ENCODE measurements around the gene UGT8. TPM values are rescaled to one million over a fixed set of nuclear protein-coding genes. Genes with fewer than 3 reads are reported as not detected.

The UGT8 gene
- polyA plus RNA-seq, 1 donor from 2014 or later: 0.73 TPM

GRCh38 chr4:114593526-114593925 is 5.1 kb upstream of the UGT8 start:
- H2AFZ ChIP-seq (ENCODE audit: low read depth, low read length): no peak overlapping the region
- H3K27ac ChIP-seq (ENCODE audit: low read length): no peak overlapping the region
- H3K9ac ChIP-seq (ENCODE audit: low read length): no peak overlapping the region
- no peaks in the 10 kb centered on the region for H3K36me3 ChIP-seq (ENCODE audit: insufficient read depth, low read length)
- H3K27me3 ChIP-seq (ENCODE audit: insufficient read depth, low read depth, low read length): peaks cover 8% of the 10 kb centered on the region
- H4K20me1 ChIP-seq (ENCODE audit: insufficient read depth): no peaks in the 10 kb centered on the region
- H3K4me2 ChIP-seq (ENCODE audit: low read length): no peak overlapping the region
- no peaks in the 10 kb centered on the region for H3K79me2 ChIP-seq (replicated peaks; ENCODE audit: insufficient read depth, low read length)
- H3K9me3 ChIP-seq (ENCODE audit: low read length): no peaks in the 10 kb centered on the region
- no peaks in the 10 kb centered on the region for H3F3A ChIP-seq (ENCODE audit: insufficient read depth, low read length, poor library complexity, severe bottlenecking)
- H3K9me2 ChIP-seq (ENCODE audit: insufficient read depth, low read length): no peaks in the 10 kb centered on the region
- H3K4me3 ChIP-seq (ENCODE audit: low read length): no peak overlapping the region
- no peak for TF ChIP-seq RAD21 (conservative IDR thresholded peaks at IDR 0.05)
- no peak for TF ChIP-seq MXI1 (conservative IDR thresholded peaks at IDR 0.05; ENCODE audit: poor library complexity, severe bottlenecking)
- no peak for TF ChIP-seq EP300 (conservative IDR thresholded peaks at IDR 0.05; ENCODE audit: poor library complexity, severe bottlenecking)
- TF ChIP-seq, protein P1, sequence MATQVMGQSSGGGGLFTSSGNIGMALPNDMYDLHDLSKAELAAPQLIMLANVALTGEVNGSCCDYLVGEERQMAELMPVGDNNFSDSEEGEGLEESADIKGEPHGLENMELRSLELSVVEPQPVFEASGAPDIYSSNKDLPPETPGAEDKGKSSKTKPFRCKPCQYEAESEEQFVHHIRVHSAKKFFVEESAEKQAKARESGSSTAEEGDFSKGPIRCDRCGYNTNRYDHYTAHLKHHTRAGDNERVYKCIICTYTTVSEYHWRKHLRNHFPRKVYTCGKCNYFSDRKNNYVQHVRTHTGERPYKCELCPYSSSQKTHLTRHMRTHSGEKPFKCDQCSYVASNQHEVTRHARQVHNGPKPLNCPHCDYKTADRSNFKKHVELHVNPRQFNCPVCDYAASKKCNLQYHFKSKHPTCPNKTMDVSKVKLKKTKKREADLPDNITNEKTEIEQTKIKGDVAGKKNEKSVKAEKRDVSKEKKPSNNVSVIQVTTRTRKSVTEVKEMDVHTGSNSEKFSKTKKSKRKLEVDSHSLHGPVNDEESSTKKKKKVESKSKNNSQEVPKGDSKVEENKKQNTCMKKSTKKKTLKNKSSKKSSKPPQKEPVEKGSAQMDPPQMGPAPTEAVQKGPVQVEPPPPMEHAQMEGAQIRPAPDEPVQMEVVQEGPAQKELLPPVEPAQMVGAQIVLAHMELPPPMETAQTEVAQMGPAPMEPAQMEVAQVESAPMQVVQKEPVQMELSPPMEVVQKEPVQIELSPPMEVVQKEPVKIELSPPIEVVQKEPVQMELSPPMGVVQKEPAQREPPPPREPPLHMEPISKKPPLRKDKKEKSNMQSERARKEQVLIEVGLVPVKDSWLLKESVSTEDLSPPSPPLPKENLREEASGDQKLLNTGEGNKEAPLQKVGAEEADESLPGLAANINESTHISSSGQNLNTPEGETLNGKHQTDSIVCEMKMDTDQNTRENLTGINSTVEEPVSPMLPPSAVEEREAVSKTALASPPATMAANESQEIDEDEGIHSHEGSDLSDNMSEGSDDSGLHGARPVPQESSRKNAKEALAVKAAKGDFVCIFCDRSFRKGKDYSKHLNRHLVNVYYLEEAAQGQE (IDR thresholded peaks at IDR 0.05; ENCODE audit: borderline replicate concordance): no peak
- no peak for TF ChIP-seq TAF1 (IDR thresholded peaks at IDR 0.05; ENCODE audit: low read depth)
- TF ChIP-seq SMC3 (conservative IDR thresholded peaks at IDR 0.05; ENCODE audit: poor library complexity): no peak
- TF ChIP-seq POLR2AphosphoS5 (IDR thresholded peaks at IDR 0.05): no peak
- TF ChIP-seq, protein P2, sequence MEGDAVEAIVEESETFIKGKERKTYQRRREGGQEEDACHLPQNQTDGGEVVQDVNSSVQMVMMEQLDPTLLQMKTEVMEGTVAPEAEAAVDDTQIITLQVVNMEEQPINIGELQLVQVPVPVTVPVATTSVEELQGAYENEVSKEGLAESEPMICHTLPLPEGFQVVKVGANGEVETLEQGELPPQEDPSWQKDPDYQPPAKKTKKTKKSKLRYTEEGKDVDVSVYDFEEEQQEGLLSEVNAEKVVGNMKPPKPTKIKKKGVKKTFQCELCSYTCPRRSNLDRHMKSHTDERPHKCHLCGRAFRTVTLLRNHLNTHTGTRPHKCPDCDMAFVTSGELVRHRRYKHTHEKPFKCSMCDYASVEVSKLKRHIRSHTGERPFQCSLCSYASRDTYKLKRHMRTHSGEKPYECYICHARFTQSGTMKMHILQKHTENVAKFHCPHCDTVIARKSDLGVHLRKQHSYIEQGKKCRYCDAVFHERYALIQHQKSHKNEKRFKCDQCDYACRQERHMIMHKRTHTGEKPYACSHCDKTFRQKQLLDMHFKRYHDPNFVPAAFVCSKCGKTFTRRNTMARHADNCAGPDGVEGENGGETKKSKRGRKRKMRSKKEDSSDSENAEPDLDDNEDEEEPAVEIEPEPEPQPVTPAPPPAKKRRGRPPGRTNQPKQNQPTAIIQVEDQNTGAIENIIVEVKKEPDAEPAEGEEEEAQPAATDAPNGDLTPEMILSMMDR (IDR thresholded peaks at IDR 0.05; ENCODE audit: poor library complexity, severe bottlenecking): no peak
- no peak for TF ChIP-seq EZH2 (IDR thresholded peaks at IDR 0.05; ENCODE audit: borderline replicate concordance, insufficient read depth, low read length, poor library complexity, severe bottlenecking)

- Histone ChIP-seq H2AFZ (ENCODE audit: low read depth, low read length) (no peak overlapping the region), H3K4me3 (ENCODE audit: low read length) (no peak overlapping the region), H3K27me3 (ENCODE audit: insufficient read depth, low read depth, low read length) (peaks cover 20% of the 10 kb centered on the region), H3K9me2 (ENCODE audit: insufficient read depth, low read length) (no peaks in the 10 kb centered on the region), H3K4me2 (ENCODE audit: low read length) (no peak overlapping the region), H3K9me3 (ENCODE audit: low read length) (no peaks in the 10 kb centered on the region), H4K20me1 (ENCODE audit: insufficient read depth) (no peaks in the 10 kb centered on the region), H3K79me2 (replicated peaks; ENCODE audit: insufficient read depth, low read length) (no peaks in the 10 kb centered on the region), H3F3A (ENCODE audit: insufficient read depth, low read length, poor library complexity, severe bottlenecking) (no peaks in the 10 kb centered on the region), H3K27ac (ENCODE audit: low read length) (no peak overlapping the region), H3K36me3 (ENCODE audit: insufficient read depth, low read length) (no peaks in the 10 kb centered on the region), H3K9ac (ENCODE audit: low read length) (no peak overlapping the region)
- TF ChIP-seq RAD21 (conservative IDR thresholded peaks at IDR 0.05): no peak
- TF ChIP-seq TAF1 (IDR thresholded peaks at IDR 0.05; ENCODE audit: low read depth): no peak
- no peak for TF ChIP-seq MXI1 (conservative IDR thresholded peaks at IDR 0.05; ENCODE audit: poor library complexity, severe bottlenecking)
- no peak for TF ChIP-seq EP300 (conservative IDR thresholded peaks at IDR 0.05; ENCODE audit: poor library complexity, severe bottlenecking)
- TF ChIP-seq EZH2 (IDR thresholded peaks at IDR 0.05; ENCODE audit: borderline replicate concordance, insufficient read depth, low read length, poor library complexity, severe bottlenecking): no peak
- TF ChIP-seq, protein P1 (IDR thresholded peaks at IDR 0.05; ENCODE audit: borderline replicate concordance): no peak
- TF ChIP-seq SMC3 (conservative IDR thresholded peaks at IDR 0.05; ENCODE audit: poor library complexity): no peak
- TF ChIP-seq, protein P2 (IDR thresholded peaks at IDR 0.05; ENCODE audit: poor library complexity, severe bottlenecking): no peak
- TF ChIP-seq POLR2AphosphoS5 (IDR thresholded peaks at IDR 0.05): no peak
These were observed 3.4 kb upstream of the UGT8 start for GRCh38 chr4:114595207-114595606.

Measured in neural cell (in vitro differentiated cells).